Measurements from ENCODE around the gene TGIF2LY. TPM values are rescaled to one million over a fixed set of nuclear protein-coding genes. Genes with fewer than 3 reads are reported as not detected.
"Not testable (repeated sequence)": the region's sequence is repeated elsewhere in the genome, so short reads cannot be mapped to it uniquely, and the experiment has no call there.

TGIF2LY gene
- polyA plus RNA-seq (2013, experiment 1 of 2) = not detected
- polyA plus RNA-seq (2013, experiment 2 of 2) = not detected

GRCh38 chrY:3578767-3579166 lies at the start of gene TGIF2LY:
Gene TGIF2LY, plus strand, starts transcription at chrY:3579067. Its CDS starts 178 bp downstream, at chrY:3579245.
- H4K91ac ChIP-seq (ENCODE audit: low read length); H3K4me2 ChIP-seq (ENCODE audit: low read length, poor library complexity, severe bottlenecking): not testable (repeated sequence)
- 81% methylated on average over 7 of the region's 9 CpGs for WGBS

More at GRCh38 chrY:3578767-3579166, at the start of gene TGIF2LY:
- not testable (repeated sequence) for H3K9me3 ChIP-seq (ENCODE audit: control insufficient read depth, low read length); H3K9ac ChIP-seq (ENCODE audit: low read length); H3K14ac ChIP-seq (ENCODE audit: low read length in 2 of 2); H4K8ac ChIP-seq (ENCODE audit: low read length); H3K27ac ChIP-seq (ENCODE audit: low read length, poor library complexity, severe bottlenecking); H2BK12ac ChIP-seq (ENCODE audit: low read length in 2 of 2); H2BK120ac ChIP-seq (ENCODE audit: low read depth, low read length); H3K23ac ChIP-seq (ENCODE audit: low read length in 2 of 2); H3K36me3 ChIP-seq (ENCODE audit: control insufficient read depth in 1 of 2, insufficient read depth in 2 of 2, low read depth in 1 of 2, low read length in 2 of 2); DNase-seq; H3K18ac ChIP-seq (ENCODE audit: low read depth in 1 of 2, low read length in 2 of 2); H3K4me1 ChIP-seq (ENCODE audit: control insufficient read depth, insufficient read depth, low read depth, low read length); H3K27me3 ChIP-seq (ENCODE audit: control insufficient read depth in 1 of 2, insufficient read depth in 1 of 2, low read length in 2 of 2); H2AFZ ChIP-seq (ENCODE audit: low read depth, low read length); H3K79me1 ChIP-seq (replicated peaks; ENCODE audit: low read length, poor library complexity, severe bottlenecking); H3K4ac ChIP-seq (ENCODE audit: low read depth in 1 of 2, low read length in 2 of 2); H3K4me3 ChIP-seq (ENCODE audit: insufficient read depth in 1 of 2, low read depth in 1 of 2, low read length in 2 of 2); H2AK5ac ChIP-seq (ENCODE audit: low read length, severe bottlenecking); H2BK15ac ChIP-seq (ENCODE audit: low read depth, poor library complexity, severe bottlenecking); H2BK5ac ChIP-seq (ENCODE audit: low read depth, low read length, poor library complexity, severe bottlenecking)

Small RNA genes within 50 kb of the gene (small RNA-seq; reads per million reads assigned to genes)
- not detected for gene PRRC2CP1 (ENCODE audit: low read depth)

Data from mesenchymal stem cell (in vitro differentiated cells and primary cell).